GM18511 (cell line): ENCODE measurements around the gene THRSP.
"Not testable (repeated sequence)": the region's sequence is repeated elsewhere in the genome, so short reads cannot be mapped to it uniquely, and the experiment has no call there.

Source experiments
- ATAC-seq: cut with Tn5 transposase; IDR thresholded peaks from one replicate; pipeline ENCODE4 v1.9.1; 2021; ENCODE audit warnings: mild to moderate bottlenecking, moderate library complexity; ENCODE audit not compliant: unreplicated experiment

THRSP gene

GRCh38 chr11:78085972-78086371 is 22.3 kb downstream of the THRSP start:
- no peak for ATAC-seq

- not testable (repeated sequence) for ATAC-seq
Observed at GRCh38 chr11:78086521-78087074, 22.9 kb downstream of the THRSP start.

- ATAC-seq = no peak
Observed at GRCh38 chr11:78094250-78094649, 30.6 kb downstream of the THRSP start.

- ATAC-seq = no peak
Observed at GRCh38 chr11:78097666-78098385, 34.2 kb downstream of the THRSP start.

GRCh38 chr11:78099666-78100065 is 36.0 kb downstream of the THRSP start:
- no peak for ATAC-seq

- no peak for ATAC-seq
Observed at GRCh38 chr11:78100261-78100660, 36.6 kb downstream of the THRSP start.

GRCh38 chr11:78100676-78101472 is 37.2 kb downstream of the THRSP start:
- ATAC-seq = no peak

- no peak for ATAC-seq
Observed at GRCh38 chr11:78109081-78110015, 45.7 kb downstream of the THRSP start.

- no peak for ATAC-seq
Observed at GRCh38 chr11:78110351-78110750, 46.7 kb downstream of the THRSP start.

GRCh38 chr11:78110830-78111229 is 47.2 kb downstream of the THRSP start:
- no peak for ATAC-seq

GRCh38 chr11:78111298-78111697 is 47.6 kb downstream of the THRSP start:
- no peak for ATAC-seq

GRCh38 chr11:78112582-78113275 is 49.1 kb downstream of the THRSP start:
- ATAC-seq = peak; percentile 90
